WTC11 (cell line): Measurements from ENCODE around the gene BMX. TPM values are rescaled to one million over a fixed set of nuclear protein-coding genes. Genes with fewer than 3 reads are reported as not detected.

Experiments
- ATAC-seq: fragments of 200-7000 bp; cut with Tn5 transposase; 2 replicates; pipeline ENCODE4 v1.10.0; 2021; ENCODE audit warnings: mild to moderate bottlenecking, moderate library complexity
- CTCF ChIA-PET: fragments of 300-600 bp; sonication (Branson Sonifier 250); formaldehyde crosslinking; loops from one replicate; lab custom pipeline; 2021; ENCODE audit warnings: antibody characterized with exemption; lab: Charles Lee
- POLR2A ChIA-PET: fragments of 350-600 bp; sonication (Branson Sonifier 250); formaldehyde crosslinking; loops from one replicate; lab custom pipeline; 2021; ENCODE audit warnings: antibody characterized with exemption; lab: Charles Lee
- DNase-seq: peaks from one replicate; pipeline ENCODE4 v3.0.0; 2021; ENCODE audit warnings: low spot score
- H3K27ac Mint-ChIP-seq: 2 replicates; pipeline ENCODE4 v1.8.0; 2021; ENCODE audit warnings: mixed read lengths
- H3K27me3 Mint-ChIP-seq: 2 replicates; pipeline ENCODE4 v1.8.0; 2021; ENCODE audit warnings: low read depth, mild to moderate bottlenecking, moderate library complexity, mixed read lengths
- H3K36me3 Mint-ChIP-seq: 2 replicates; pipeline ENCODE4 v1.8.0; 2021; ENCODE audit warnings: mixed read lengths
- H3K4me1 Mint-ChIP-seq: 2 replicates; pipeline ENCODE4 v1.8.0; 2022; ENCODE audit warnings: mixed read lengths
- H3K4me3 Mint-ChIP-seq: 2 replicates; pipeline ENCODE4 v1.8.0; 2021; ENCODE audit warnings: mild to moderate bottlenecking, moderate library complexity, mixed read lengths
- H3K9me3 Mint-ChIP-seq: 2 replicates; pipeline ENCODE4 v1.8.0; 2021; ENCODE audit warnings: mixed read lengths
- GABPB1 ChIP-seq: sonication (generic); formaldehyde crosslinking; IDR thresholded peaks from 2 replicates; pipeline ENCODE4 v1.8.1; 2023; ENCODE audit warnings: mild to moderate bottlenecking, missing genetic modification reagents
- IRF2 ChIP-seq: sonication (generic); formaldehyde crosslinking; IDR thresholded peaks from 2 replicates; pipeline ENCODE4 v1.8.0; 2022; ENCODE audit warnings: low read depth, missing genetic modification reagents, borderline replicate concordance
- JUN ChIP-seq: sonication (generic); formaldehyde crosslinking; IDR thresholded peaks from 2 replicates; pipeline ENCODE4 v1.8.0; 2023; ENCODE audit warnings: mild to moderate bottlenecking, missing genetic modification reagents
- KAT7 ChIP-seq: sonication (generic); formaldehyde crosslinking; IDR thresholded peaks from 2 replicates; pipeline ENCODE4 v1.8.1; 2023; ENCODE audit warnings: missing genetic modification reagents, mild to moderate bottlenecking, borderline replicate concordance
- MYBL2 ChIP-seq: sonication (generic); formaldehyde crosslinking; IDR thresholded peaks from 2 replicates; pipeline ENCODE4 v1.8.1; 2023; ENCODE audit warnings: mild to moderate bottlenecking, moderate library complexity, missing genetic modification reagents
- NR2C2 ChIP-seq: sonication (generic); formaldehyde crosslinking; IDR thresholded peaks from 2 replicates; pipeline ENCODE4 v1.8.0; 2022; ENCODE audit warnings: mild to moderate bottlenecking, missing genetic modification reagents
- PRRX2 ChIP-seq: fragments of 250-450 bp; sonication (Bioruptor Pico); IDR thresholded peaks from 2 replicates; pipeline ENCODE4 v1.8.0; 2021; ENCODE audit warnings: mild to moderate bottlenecking
- SOX15 ChIP-seq: fragments of 250-450 bp; sonication (Bioruptor Pico); IDR thresholded peaks from 2 replicates; pipeline ENCODE4 v1.9.0; 2021; ENCODE audit warnings: mild to moderate bottlenecking
- SP1 ChIP-seq: sonication (generic); formaldehyde crosslinking; conservative IDR thresholded peaks from 2 replicates; pipeline ENCODE4 v1.8.1; 2022; ENCODE audit warnings: missing genetic modification reagents
- ZNF396 ChIP-seq: fragments of 250-450 bp; sonication (Bioruptor Pico); IDR thresholded peaks from 2 replicates; pipeline ENCODE4 v1.8.0; 2021; ENCODE audit warnings: mild to moderate bottlenecking, moderate library complexity, borderline replicate concordance
- total RNA-seq: library from RNA; stranded (reverse); gene quantifications from 3 replicates; pipeline ENCODE4 v1.2.3, GENCODE V29; 2021
- TF ChIP-seq, protein P1 (sequence below): fragments of 200-600 bp; IDR thresholded peaks from 2 replicates; pipeline ENCODE4 v1.8.0; 2022; ENCODE audit warnings: antibody characterized with exemption
- TF ChIP-seq, protein P2 (sequence below): fragments of 250-450 bp; sonication (Bioruptor Pico); IDR thresholded peaks from 2 replicates; pipeline ENCODE4 v1.9.0; 2021; ENCODE audit warnings: mild to moderate bottlenecking
- TF ChIP-seq, protein P3 (sequence below): sonication (generic); formaldehyde crosslinking; IDR thresholded peaks from 2 replicates; pipeline ENCODE4 v1.8.1; 2022; ENCODE audit warnings: mild to moderate bottlenecking, moderate library complexity, missing genetic modification reagents
- TF ChIP-seq, protein P4 (sequence below): sonication (generic); formaldehyde crosslinking; IDR thresholded peaks from 2 replicates; pipeline ENCODE4 v1.8.0; 2022; ENCODE audit warnings: mild to moderate bottlenecking, missing genetic modification reagents
- TF ChIP-seq, protein P5 (sequence below): sonication (generic); formaldehyde crosslinking; conservative IDR thresholded peaks from 2 replicates; pipeline ENCODE4 v1.8.1; 2023; ENCODE audit warnings: mild to moderate bottlenecking, low read depth, missing genetic modification reagents, moderate library complexity

BMX gene
- total RNA-seq, 1 experiment from 2014 or later = not detected

- no peak overlapping the region for H3K27ac Mint-ChIP-seq
- no peak for TF ChIP-seq KAT7 (CRISPR knock-in tag)
- TF ChIP-seq ZNF396 (CRISPR knock-in tag) = no peak
- TF ChIP-seq, protein P1, sequence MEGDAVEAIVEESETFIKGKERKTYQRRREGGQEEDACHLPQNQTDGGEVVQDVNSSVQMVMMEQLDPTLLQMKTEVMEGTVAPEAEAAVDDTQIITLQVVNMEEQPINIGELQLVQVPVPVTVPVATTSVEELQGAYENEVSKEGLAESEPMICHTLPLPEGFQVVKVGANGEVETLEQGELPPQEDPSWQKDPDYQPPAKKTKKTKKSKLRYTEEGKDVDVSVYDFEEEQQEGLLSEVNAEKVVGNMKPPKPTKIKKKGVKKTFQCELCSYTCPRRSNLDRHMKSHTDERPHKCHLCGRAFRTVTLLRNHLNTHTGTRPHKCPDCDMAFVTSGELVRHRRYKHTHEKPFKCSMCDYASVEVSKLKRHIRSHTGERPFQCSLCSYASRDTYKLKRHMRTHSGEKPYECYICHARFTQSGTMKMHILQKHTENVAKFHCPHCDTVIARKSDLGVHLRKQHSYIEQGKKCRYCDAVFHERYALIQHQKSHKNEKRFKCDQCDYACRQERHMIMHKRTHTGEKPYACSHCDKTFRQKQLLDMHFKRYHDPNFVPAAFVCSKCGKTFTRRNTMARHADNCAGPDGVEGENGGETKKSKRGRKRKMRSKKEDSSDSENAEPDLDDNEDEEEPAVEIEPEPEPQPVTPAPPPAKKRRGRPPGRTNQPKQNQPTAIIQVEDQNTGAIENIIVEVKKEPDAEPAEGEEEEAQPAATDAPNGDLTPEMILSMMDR = no peak
- POLR2A ChIA-PET = interaction anchor here (0.7 kb wide), 1 partner anchor 99 kb away, joined by 7 read pairs; no protein-coding TSS in a partner anchor
- no peaks in the 10 kb centered on the region for H3K9me3 Mint-ChIP-seq
- H3K4me3 Mint-ChIP-seq = no peak overlapping the region
- H3K36me3 Mint-ChIP-seq = no peaks in the 10 kb centered on the region
- H3K4me1 Mint-ChIP-seq = no peaks in the 10 kb centered on the region
- DNase-seq = no peak
- CTCF ChIA-PET = interaction anchor here (0.7 kb wide), 1 partner anchor 30 kb away, joined by 3 read pairs; no protein-coding TSS in a partner anchor
- no peak for ATAC-seq
- H3K27me3 Mint-ChIP-seq = peaks cover 2% of the 10 kb centered on the region
Observed at GRCh38 chrX:15598026-15598425, 97.4 kb downstream of the BMX start.

DNA sequence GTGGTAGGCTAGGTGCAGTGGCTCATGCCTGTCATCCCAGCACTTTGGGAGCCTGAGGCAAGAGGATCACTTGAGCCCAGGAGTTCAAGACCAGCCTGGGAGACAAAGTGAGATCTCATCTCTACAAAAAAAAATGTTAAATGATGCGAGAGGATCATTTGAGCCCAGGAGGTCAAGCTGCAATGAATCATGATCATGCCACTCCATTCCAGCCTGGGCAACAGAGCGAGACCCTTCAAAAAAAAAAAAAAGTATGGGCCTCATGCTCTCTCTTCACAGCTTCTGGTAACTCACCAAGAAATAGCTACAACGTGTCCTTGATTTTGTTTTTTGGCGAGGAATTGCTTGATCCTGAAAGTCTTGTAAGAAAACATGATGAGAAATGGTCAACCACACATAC is 98.9 kb downstream of the BMX start:
- CTCF ChIA-PET = no interaction called here
- Mint-ChIP-seq H3K9me3 (no peaks in the 10 kb centered on the region), H3K36me3 (no peaks in the 10 kb centered on the region), H3K4me3 (no peak overlapping the region), H3K27ac (no peak overlapping the region), H3K27me3 (no peaks in the 10 kb centered on the region), H3K4me1 (no peaks in the 10 kb centered on the region)
- TF ChIP-seq, protein P2, sequence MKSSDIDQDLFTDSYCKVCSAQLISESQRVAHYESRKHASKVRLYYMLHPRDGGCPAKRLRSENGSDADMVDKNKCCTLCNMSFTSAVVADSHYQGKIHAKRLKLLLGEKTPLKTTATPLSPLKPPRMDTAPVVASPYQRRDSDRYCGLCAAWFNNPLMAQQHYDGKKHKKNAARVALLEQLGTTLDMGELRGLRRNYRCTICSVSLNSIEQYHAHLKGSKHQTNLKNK = no peak
- DNase-seq (no peak), ATAC-seq (no peak)
- POLR2A ChIA-PET = no interaction called here

GRCh38 chrX:15600049-15600448 is 99.4 kb downstream of the BMX start:
- Mint-ChIP-seq H3K36me3 (no peaks in the 10 kb centered on the region), H3K9me3 (no peaks in the 10 kb centered on the region), H3K4me1 (no peaks in the 10 kb centered on the region), H3K27ac (no peak overlapping the region), H3K4me3 (no peak overlapping the region), H3K27me3 (no peaks in the 10 kb centered on the region)
- no peak for TF ChIP-seq MYBL2 (CRISPR knock-in tag)
- TF ChIP-seq JUN (CRISPR knock-in tag) = no peak
- TF ChIP-seq, protein P2 = no peak
- TF ChIP-seq IRF2 = no peak
- TF ChIP-seq, protein P3, sequence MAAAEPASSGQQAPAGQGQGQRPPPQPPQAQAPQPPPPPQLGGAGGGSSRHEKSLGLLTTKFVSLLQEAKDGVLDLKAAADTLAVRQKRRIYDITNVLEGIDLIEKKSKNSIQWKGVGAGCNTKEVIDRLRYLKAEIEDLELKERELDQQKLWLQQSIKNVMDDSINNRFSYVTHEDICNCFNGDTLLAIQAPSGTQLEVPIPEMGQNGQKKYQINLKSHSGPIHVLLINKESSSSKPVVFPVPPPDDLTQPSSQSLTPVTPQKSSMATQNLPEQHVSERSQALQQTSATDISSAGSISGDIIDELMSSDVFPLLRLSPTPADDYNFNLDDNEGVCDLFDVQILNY (CRISPR knock-in tag) = no peak
- no peak for TF ChIP-seq NR2C2 (CRISPR knock-in tag)
- TF ChIP-seq SP1 (CRISPR knock-in tag) = no peak
- no peak for TF ChIP-seq GABPB1 (CRISPR knock-in tag)
- TF ChIP-seq, protein P4, sequence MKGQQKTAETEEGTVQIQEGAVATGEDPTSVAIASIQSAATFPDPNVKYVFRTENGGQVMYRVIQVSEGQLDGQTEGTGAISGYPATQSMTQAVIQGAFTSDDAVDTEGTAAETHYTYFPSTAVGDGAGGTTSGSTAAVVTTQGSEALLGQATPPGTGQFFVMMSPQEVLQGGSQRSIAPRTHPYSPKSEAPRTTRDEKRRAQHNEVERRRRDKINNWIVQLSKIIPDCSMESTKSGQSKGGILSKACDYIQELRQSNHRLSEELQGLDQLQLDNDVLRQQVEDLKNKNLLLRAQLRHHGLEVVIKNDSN = no peak
- TF ChIP-seq SOX15 (CRISPR knock-in tag) = no peak
- TF ChIP-seq, protein P5, sequence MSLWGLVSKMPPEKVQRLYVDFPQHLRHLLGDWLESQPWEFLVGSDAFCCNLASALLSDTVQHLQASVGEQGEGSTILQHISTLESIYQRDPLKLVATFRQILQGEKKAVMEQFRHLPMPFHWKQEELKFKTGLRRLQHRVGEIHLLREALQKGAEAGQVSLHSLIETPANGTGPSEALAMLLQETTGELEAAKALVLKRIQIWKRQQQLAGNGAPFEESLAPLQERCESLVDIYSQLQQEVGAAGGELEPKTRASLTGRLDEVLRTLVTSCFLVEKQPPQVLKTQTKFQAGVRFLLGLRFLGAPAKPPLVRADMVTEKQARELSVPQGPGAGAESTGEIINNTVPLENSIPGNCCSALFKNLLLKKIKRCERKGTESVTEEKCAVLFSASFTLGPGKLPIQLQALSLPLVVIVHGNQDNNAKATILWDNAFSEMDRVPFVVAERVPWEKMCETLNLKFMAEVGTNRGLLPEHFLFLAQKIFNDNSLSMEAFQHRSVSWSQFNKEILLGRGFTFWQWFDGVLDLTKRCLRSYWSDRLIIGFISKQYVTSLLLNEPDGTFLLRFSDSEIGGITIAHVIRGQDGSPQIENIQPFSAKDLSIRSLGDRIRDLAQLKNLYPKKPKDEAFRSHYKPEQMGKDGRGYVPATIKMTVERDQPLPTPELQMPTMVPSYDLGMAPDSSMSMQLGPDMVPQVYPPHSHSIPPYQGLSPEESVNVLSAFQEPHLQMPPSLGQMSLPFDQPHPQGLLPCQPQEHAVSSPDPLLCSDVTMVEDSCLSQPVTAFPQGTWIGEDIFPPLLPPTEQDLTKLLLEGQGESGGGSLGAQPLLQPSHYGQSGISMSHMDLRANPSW (CRISPR knock-in tag) = no peak
- no peak for TF ChIP-seq PRRX2 (CRISPR knock-in tag)
- DNase-seq (no peak), ATAC-seq (no peak)
- CTCF ChIA-PET = no interaction called here
- POLR2A ChIA-PET = no interaction called here
